Kidney (tissue), 14 donors: Measurements from ENCODE around the gene NOTCH1. TPM values are rescaled to one million over a fixed set of nuclear protein-coding genes. Genes with fewer than 3 reads are reported as not detected.

Source experiments
- DNase-seq, 5 donors: peaks; one replicate each; pipeline ENCODE4 v3.0.0-alpha.2; 2013 to 2020
- FAIRE-seq: peaks from 2 replicates; lab custom pipeline; 2012; peaks lifted over from hg19 to GRCh38; lab: Jason Lieb, UNC
- H3K27ac ChIP-seq, 2 donors: one replicate each; pipeline ENCODE4 v1.7.0; 2013; ENCODE audit warnings: low read depth in 2 of 2, low read length in 2 of 2, inconsistent platforms in 1 of 2
- H3K27me3 ChIP-seq: one replicate; pipeline ENCODE4 v1.7.1; 2013; ENCODE audit warnings: low read length, inconsistent platforms; ENCODE audit not compliant: control insufficient read depth, insufficient read depth
- H3K36me3 ChIP-seq, 3 donors: one replicate each; pipeline versions ENCODE4 v1.7.0 to v1.7.1; 2013; ENCODE audit warnings: low read length in 3 of 3, control low read depth in 1 of 3, inconsistent platforms in 1 of 3; ENCODE audit not compliant: insufficient read depth in 3 of 3, control insufficient read depth in 2 of 3
- H3K4me1 ChIP-seq, 3 donors: one replicate each; pipeline versions ENCODE4 v1.7.0 to v1.7.1; 2013; ENCODE audit warnings: low read length in 3 of 3, inconsistent platforms in 1 of 3, low read depth in 1 of 3; ENCODE audit not compliant: control insufficient read depth in 2 of 3, insufficient read depth in 2 of 3
- H3K4me3 ChIP-seq, 3 donors: one replicate each; pipeline versions ENCODE4 v1.7.0 to v1.8.1; 2013; ENCODE audit warnings: low read length in 3 of 3, control low read depth in 1 of 3, inconsistent platforms in 1 of 3
- H3K9ac ChIP-seq, 3 donors: one replicate each; pipeline versions ENCODE4 v1.7.0 to v1.7.1; 2013; ENCODE audit warnings: low read length in 3 of 3, control low read depth in 1 of 3, inconsistent platforms in 1 of 3
- H3K9me3 ChIP-seq, 3 donors: one replicate each; pipeline versions ENCODE4 v1.7.0 to v1.7.1; 2013; ENCODE audit warnings: low read length in 3 of 3, control low read depth in 1 of 3, inconsistent platforms in 1 of 3; ENCODE audit not compliant: control insufficient read depth in 2 of 3, insufficient read depth in 1 of 3
- intact Hi-C: fragments of 100-400 bp; cut with DNase I; formaldehyde crosslinking; loops from one replicate; pipeline ENCODE4 v1.11.1; 2022
- polyA plus RNA-seq: library from polyadenylated mRNA; stranded (reverse); fragments of 350-450 nt; fragmentation: Illumina TruSeq; extraction: RNeasy Lipid Tissue Mini Kit (QIAGEN cat#74804); gene quantifications from one replicate; pipeline ENCODE4 v1.2.3, GENCODE V29; 2014; ENCODE audit warnings: low read depth, low replicate concordance; ENCODE audit not compliant: insufficient read depth
- total RNA-seq: library from RNA; stranded (reverse); fragmentation: NEBNext Ultra II Directional; extraction: Animal tissue kit (Norgen Biotek cat#: 25700); gene quantifications from one replicate; pipeline ENCODE4 v1.2.1, GENCODE V29; 2021
- TF ChIP-seq, protein P1 (sequence below): IDR thresholded peaks from 3 replicates; pipeline ENCODE4 v1.5.1; 2012; ENCODE audit warnings: mild to moderate bottlenecking, moderate library complexity, borderline replicate concordance; ENCODE audit not compliant: insufficient read depth; ENCODE audit errors: extremely low read depth
- donor health status: control.
- donor health status: control.
- donor health status: control.
- donor health status: control.
- donor health status: control.
- donor health status: DM: yes; HTN: yes; CAD: no.
- donor health status: Normal renal cell carcinoma (clear cell type).

Gene NOTCH1
- total and polyA plus RNA-seq, 2 donors from 2014 or later = 6.5 to 77.2 TPM

- H3K9ac ChIP-seq = no peak overlapping the region
- peak; percentile 69 to 93 (median 90) for DNase-seq
- H3K4me1 ChIP-seq = peaks cover 0 to 22% (median 7%) of the 10 kb centered on the region in 3 donors
- H3K36me3 ChIP-seq = no peaks in the 10 kb centered on the region
- H3K9me3 ChIP-seq = peaks cover 0 to 6% (median 0%) of the 10 kb centered on the region in 3 donors
- TF ChIP-seq, protein P1, sequence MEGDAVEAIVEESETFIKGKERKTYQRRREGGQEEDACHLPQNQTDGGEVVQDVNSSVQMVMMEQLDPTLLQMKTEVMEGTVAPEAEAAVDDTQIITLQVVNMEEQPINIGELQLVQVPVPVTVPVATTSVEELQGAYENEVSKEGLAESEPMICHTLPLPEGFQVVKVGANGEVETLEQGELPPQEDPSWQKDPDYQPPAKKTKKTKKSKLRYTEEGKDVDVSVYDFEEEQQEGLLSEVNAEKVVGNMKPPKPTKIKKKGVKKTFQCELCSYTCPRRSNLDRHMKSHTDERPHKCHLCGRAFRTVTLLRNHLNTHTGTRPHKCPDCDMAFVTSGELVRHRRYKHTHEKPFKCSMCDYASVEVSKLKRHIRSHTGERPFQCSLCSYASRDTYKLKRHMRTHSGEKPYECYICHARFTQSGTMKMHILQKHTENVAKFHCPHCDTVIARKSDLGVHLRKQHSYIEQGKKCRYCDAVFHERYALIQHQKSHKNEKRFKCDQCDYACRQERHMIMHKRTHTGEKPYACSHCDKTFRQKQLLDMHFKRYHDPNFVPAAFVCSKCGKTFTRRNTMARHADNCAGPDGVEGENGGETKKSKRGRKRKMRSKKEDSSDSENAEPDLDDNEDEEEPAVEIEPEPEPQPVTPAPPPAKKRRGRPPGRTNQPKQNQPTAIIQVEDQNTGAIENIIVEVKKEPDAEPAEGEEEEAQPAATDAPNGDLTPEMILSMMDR = no peak
- H3K4me3 ChIP-seq = no peak overlapping the region
- intact Hi-C loops = no loop called here
- H3K27ac ChIP-seq = no peak overlapping the region
- no peak for FAIRE-seq
- H3K27me3 ChIP-seq = no peaks in the 10 kb centered on the region
Measured at GRCh38 chr9:136572003-136572827, 26.4 kb upstream of the NOTCH1 start.

GRCh38 chr9:136571531-136571930 lies 25.7 kb upstream of the NOTCH1 start:
- Histone ChIP-seq H3K27ac (no peak overlapping the region), H3K27me3 (no peaks in the 10 kb centered on the region), H3K9me3 (peaks cover 0 to 6% (median 0%) of the 10 kb centered on the region in 3 donors), H3K36me3 (no peaks in the 10 kb centered on the region), H3K9ac (no peak overlapping the region), H3K4me3 (no peak overlapping the region), H3K4me1 (peaks cover 3 to 24% (median 7%) of the 10 kb centered on the region in 3 donors)
- intact Hi-C loops = no loop called here
- no peak for FAIRE-seq
- DNase-seq = peak in 2 of 5 donors; percentile 42 to 60
- TF ChIP-seq, protein P1 = no peak

DNA sequence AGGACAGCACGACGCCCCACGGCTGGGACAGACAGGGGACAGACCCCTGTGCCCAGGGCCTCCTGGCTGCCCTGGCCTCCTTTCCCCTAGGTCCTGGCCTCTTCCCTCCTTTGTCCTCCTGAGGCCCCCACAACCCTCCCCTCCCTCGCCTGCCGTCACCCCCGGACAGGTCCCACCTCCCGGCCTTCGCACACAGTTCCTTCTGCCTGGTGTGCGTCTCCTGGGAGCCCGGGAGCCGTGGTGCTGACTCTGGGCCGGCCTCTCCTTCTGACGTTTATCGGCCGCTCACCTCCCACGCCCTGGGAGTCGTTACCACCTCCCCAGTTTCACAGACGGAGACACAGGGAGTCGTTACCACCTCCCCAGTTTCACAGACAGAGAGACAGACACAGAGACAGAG lies 25.1 kb upstream of the NOTCH1 start:
- no peak overlapping the region for H3K4me3 ChIP-seq
- no peak overlapping the region for H3K9ac ChIP-seq
- no peak overlapping the region for H3K27ac ChIP-seq
- DNase-seq (peak in 2 of 5 donors; percentile 44 to 73), FAIRE-seq (no peak)
- intact Hi-C loops = no loop called here
- TF ChIP-seq, protein P1 = no peak
- peaks cover 0 to 6% (median 0%) of the 10 kb centered on the region in 3 donors for H3K9me3 ChIP-seq
- no peaks in the 10 kb centered on the region for H3K36me3 ChIP-seq
- no peaks in the 10 kb centered on the region for H3K27me3 ChIP-seq
- peaks cover 3 to 29% (median 7%) of the 10 kb centered on the region in 3 donors for H3K4me1 ChIP-seq
